Ovary (tissue), 9 donors: ENCODE measurements around the gene CASP4. TPM values are rescaled to one million over a fixed set of nuclear protein-coding genes. Genes with fewer than 3 reads are reported as not detected.
A peak's percentile ranks its signal among the peaks of the same experiment; 100 is the strongest.

Experiments
- DNase-seq, 5 donors: peaks; one replicate each; pipeline ENCODE4 v3.0.0-alpha.2; 2019 to 2020
- H3K27ac ChIP-seq, 2 donors: fragments of 200-600 bp; one replicate each; pipeline versions ENCODE4 v1.5.1 to v1.8.0; 2019 to 2022
- H3K27me3 ChIP-seq: fragments of 200-600 bp; one replicate; pipeline ENCODE4 v1.8.0; 2022
- H3K36me3 ChIP-seq: fragments of 200-600 bp; sonication (generic); one replicate; pipeline ENCODE4 v1.5.1; 2019
- H3K4me1 ChIP-seq: one replicate; pipeline ENCODE4 v1.8.1; 2013; ENCODE audit warnings: mild to moderate bottlenecking, moderate library complexity; ENCODE audit not compliant: insufficient read depth
- H3K4me3 ChIP-seq: fragments of 200-600 bp; sonication (generic); one replicate; pipeline ENCODE4 v1.5.1; 2017
- H3K9me3 ChIP-seq, 2 donors: fragments of 200-600 bp in 1 of 2; sonication (generic) in 1 of 2; one replicate each; pipeline versions ENCODE4 v1.5.1 to v1.8.1; 2013 to 2019; ENCODE audit warnings: mild to moderate bottlenecking in 1 of 2, moderate library complexity in 1 of 2
- EP300 ChIP-seq: sonication (generic); formaldehyde crosslinking; IDR thresholded peaks from one replicate; pipeline ENCODE4 v1.6.1; 2017; ENCODE audit warnings: antibody characterized with exemption
- POLR2A ChIP-seq: fragments of 450-650 bp; IDR thresholded peaks from one replicate; pipeline ENCODE4 v1.6.1; 2017; ENCODE audit warnings: antibody characterized with exemption, mild to moderate bottlenecking, moderate library complexity
- WGBS, 3 donors: extraction: QIAGEN DNeasy Blood & Tissue Kit in 1 of 3; methylation state at CpG; one replicate each; pipeline versions ENCODE4 v1.1.5 to v1.1.7; 2013 to 2017; 5-methylcytosine and 5-hydroxymethylcytosine counted together
- intact Hi-C, 4 donors: fragments of 100-400 bp; cut with DNase I; formaldehyde crosslinking; loops; one replicate each; pipeline versions ENCODE4 v1.11.0 to v1.15.1; 2022 to 2023
- polyA plus RNA-seq, 2 donors: library from polyadenylated mRNA; stranded (reverse); fragments of 200-250 nt in 1 of 2; fragments of 350-450 nt in 1 of 2; fragmentation: Illumina TruSeq in 1 of 2; extraction: RNeasy Lipid Tissue Mini Kit (QIAGEN cat#74804) in 1 of 2; gene quantifications; one replicate each; pipeline ENCODE4 v1.2.3, GENCODE V29; 2013 to 2014
- total RNA-seq, 7 donors: library from RNA; depleted of rRNA in 2 of 7; stranded (reverse); fragments of >200 nt in 2 of 7; fragmentation: NEBNext Ultra II Directional in 3 of 7; extraction: Animal tissue kit (Norgen Biotek cat#: 25700) in 3 of 7; gene quantifications; one replicate each; pipeline versions ENCODE4 v1.1.0 to v1.2.4, GENCODE V29; 2016 to 2023
- TF ChIP-seq, protein P1 (sequence below), 3 donors: fragments of 450-650 bp in 2 of 3; fragments of 200-600 bp in 1 of 3; IDR thresholded peaks; one replicate each; pipeline versions ENCODE4 v1.5.1 to v1.8.0; 2016 to 2022; ENCODE audit warnings: antibody characterized with exemption in 3 of 3, mild to moderate bottlenecking in 1 of 3
- donor health status: DM: no; HTN: no; CAD: no; lungs with moderate emphysema.
- donor health status: DM: no; HTN: no; CAD: no.
- donor health status: Bipolar disorder and iron deficiency.
- donor health status: DM: yes; HTN: yes; CAD: no.
- donor health status: DM: no; HTN: no; CAD: no.
- donor health status: DM: yes; HTN: yes; CAD: no.

Gene CASP4
- total and polyA plus RNA-seq, 9 donors, result 37.8 to 105 (median 50.3) TPM

DNA sequence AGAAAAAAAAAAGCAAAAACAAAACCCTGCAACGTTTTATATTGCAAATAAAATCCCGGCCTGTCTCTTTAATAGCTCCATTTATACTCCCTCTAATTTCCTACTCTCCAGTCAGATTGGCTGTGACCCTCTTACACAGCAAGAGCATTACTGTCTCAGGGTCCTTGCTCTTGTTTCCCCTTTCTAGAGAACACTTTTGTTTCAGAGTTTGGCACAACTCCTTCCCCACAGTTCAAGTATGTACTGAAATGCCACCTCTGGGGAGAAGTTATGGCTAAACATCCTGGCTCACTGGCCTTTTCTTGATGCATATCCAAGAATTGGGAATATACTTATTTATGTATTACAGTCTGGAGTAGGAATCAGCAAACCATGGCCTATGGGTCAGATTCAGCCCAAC, 72.7 kb downstream of the CASP4 start:
- 3 to 5% (median 4%) methylated on average over 2 of the region's 2 CpGs for WGBS, 3 donors
- Histone ChIP-seq H3K27ac (peak overlapping the region; percentile 24 to 33), H3K9me3 (no peaks in the 10 kb centered on the region), H3K4me3 (no peak overlapping the region), H3K4me1 (peaks cover 18% of the 10 kb centered on the region), H3K27me3 (no peaks in the 10 kb centered on the region), H3K36me3 (no peaks in the 10 kb centered on the region)
- intact Hi-C loops, result no loop called here
- TF ChIP-seq EP300, result no peak
- no peak for DNase-seq

DNA sequence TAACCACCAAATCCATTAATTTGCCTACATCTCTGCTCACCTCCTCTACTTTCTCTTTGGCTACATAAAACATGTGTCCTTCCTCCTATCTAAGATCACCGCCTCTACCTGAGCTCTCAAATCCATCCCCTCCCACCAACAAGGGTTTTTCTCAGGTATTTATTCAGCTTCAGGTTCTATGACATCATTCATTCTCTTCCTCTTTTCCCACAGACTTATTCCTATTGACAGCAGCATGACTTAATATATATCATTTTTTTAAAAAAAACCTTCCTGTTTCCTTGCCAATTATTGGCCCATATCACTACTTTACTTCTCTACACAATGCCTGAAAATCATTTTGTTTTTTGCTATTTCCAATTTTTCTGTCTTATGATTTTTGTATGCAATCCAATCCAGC, 74.5 kb downstream of the CASP4 start:
- WGBS, 3 donors, result 94 to 98% (median 98%) methylated on average over 1 of the region's 1 CpG

More for the DNA sequence above, 74.5 kb downstream of the CASP4 start:
- Histone ChIP-seq H3K36me3 (no peaks in the 10 kb centered on the region), H3K27me3 (no peaks in the 10 kb centered on the region), H3K4me1 (peaks cover 15% of the 10 kb centered on the region), H3K27ac (peak overlapping the region in 1 of 2 donors; percentile 48), H3K9me3 (no peaks in the 10 kb centered on the region), H3K4me3 (no peak overlapping the region)
- DNase-seq, result no peak
- intact Hi-C loops, result no loop called here
- TF ChIP-seq POLR2A (no peak), EP300 (no peak)
- TF ChIP-seq, protein P1, sequence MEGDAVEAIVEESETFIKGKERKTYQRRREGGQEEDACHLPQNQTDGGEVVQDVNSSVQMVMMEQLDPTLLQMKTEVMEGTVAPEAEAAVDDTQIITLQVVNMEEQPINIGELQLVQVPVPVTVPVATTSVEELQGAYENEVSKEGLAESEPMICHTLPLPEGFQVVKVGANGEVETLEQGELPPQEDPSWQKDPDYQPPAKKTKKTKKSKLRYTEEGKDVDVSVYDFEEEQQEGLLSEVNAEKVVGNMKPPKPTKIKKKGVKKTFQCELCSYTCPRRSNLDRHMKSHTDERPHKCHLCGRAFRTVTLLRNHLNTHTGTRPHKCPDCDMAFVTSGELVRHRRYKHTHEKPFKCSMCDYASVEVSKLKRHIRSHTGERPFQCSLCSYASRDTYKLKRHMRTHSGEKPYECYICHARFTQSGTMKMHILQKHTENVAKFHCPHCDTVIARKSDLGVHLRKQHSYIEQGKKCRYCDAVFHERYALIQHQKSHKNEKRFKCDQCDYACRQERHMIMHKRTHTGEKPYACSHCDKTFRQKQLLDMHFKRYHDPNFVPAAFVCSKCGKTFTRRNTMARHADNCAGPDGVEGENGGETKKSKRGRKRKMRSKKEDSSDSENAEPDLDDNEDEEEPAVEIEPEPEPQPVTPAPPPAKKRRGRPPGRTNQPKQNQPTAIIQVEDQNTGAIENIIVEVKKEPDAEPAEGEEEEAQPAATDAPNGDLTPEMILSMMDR (IDR thresholded peaks at IDR 0.05), result no peak

Other genes with a start within 250 kb of the CASP4 start
- gene CASP12, start 70.1 kb downstream of the CASP4 start, total RNA-seq, result 10 to 100 TPM in 1 of 7 donors, 1 to 10 TPM in 6; 2.0 to 12.0 (median 3.2) TPM
- 10 to 100 TPM in 1 of 2 donors, 1 to 10 TPM in 1; 3.3 to 10.8 TPM for gene CASP12, start 70.1 kb downstream of the CASP4 start, polyA plus RNA-seq
- under 1 TPM in 1 of 7 donors, not detected in 6; 0.32 TPM for gene CASP5, start 54.6 kb upstream of the CASP4 start, total RNA-seq
- gene CASP5, start 54.6 kb upstream of the CASP4 start, polyA plus RNA-seq, result under 1 TPM in 1 of 2 donors, not detected in 1; 0.40 TPM
- 10 to 100 TPM in 6 of 7 donors, 1 to 10 TPM in 1; 4.2 to 17.2 (median 11.0) TPM for gene CASP1, start 66.6 kb upstream of the CASP4 start, total RNA-seq
- gene CASP1, start 66.6 kb upstream of the CASP4 start, polyA plus RNA-seq, result 10 to 100 TPM; 12.9 to 24.7 TPM
- gene CARD16, start 76.8 kb upstream of the CASP4 start, total RNA-seq, result 10 to 100 TPM in 4 of 7 donors, 1 to 10 TPM in 3; 6.6 to 16.5 (median 10.5) TPM
- gene CARD16, start 76.8 kb upstream of the CASP4 start, polyA plus RNA-seq, result 10 to 100 TPM; 27.1 to 41.8 TPM
- not detected for gene CARD18, start 171.2 kb upstream of the CASP4 start, total RNA-seq
- gene CARD18, start 171.2 kb upstream of the CASP4 start, polyA plus RNA-seq, result not detected